GM12878 (cell line): ENCODE measurements around the gene PPP1R9B. TPM values are rescaled to one million over a fixed set of nuclear protein-coding genes. Genes with fewer than 3 reads are reported as not detected.

Experiments
- ATAC-seq: fragments of 200-7000 bp; cut with Tn5 transposase; 3 replicates; pipeline ENCODE4 v1.9.1; 2020; ENCODE audit warnings: mild to moderate bottlenecking, moderate library complexity
- BruUV-seq: library from RNA; stranded (reverse); fragments of 400-500 nt; replicated peaks from 2 replicates; lab custom pipeline; 2021; lab: Mats Ljungman, UMichigan
- CTCF ChIA-PET: fragments of 300-600 bp; sonication (Branson Sonifier 250); formaldehyde crosslinking; extraction: SDS; loops from one replicate; lab custom pipeline; 2021; ENCODE audit warnings: inconsistent platforms; lab: Yijun Ruan, JAX
- POLR2A ChIA-PET: fragments of 350-600 bp; formaldehyde crosslinking; extraction: SDS; loops from one replicate; lab custom pipeline; 2021; ENCODE audit warnings: inconsistent platforms; lab: Charles Lee
- RAD21 ChIA-PET: fragments of 300-600 bp; sonication (Branson Sonifier 250); formaldehyde crosslinking; loops from one replicate; lab custom pipeline; 2023; ENCODE audit warnings: antibody characterized with exemption; ENCODE audit not compliant: unreplicated experiment; lab: Charles Lee
- SMC1A ChIA-PET: fragments of 300-600 bp; sonication (Branson Sonifier 250); formaldehyde crosslinking; loops from one replicate; lab custom pipeline; 2023; ENCODE audit not compliant: unreplicated experiment, uncharacterized antibody; lab: Charles Lee
- DNase-seq: peaks from one replicate; pipeline ENCODE4 v3.0.0-alpha.2; 2011; ENCODE audit warnings: low read depth, low spot score
- FAIRE-seq: peaks from 3 replicates; lab custom pipeline; 2011; peaks lifted over from hg19 to GRCh38; lab: Jason Lieb, UNC
- H2AFZ ChIP-seq: 2 replicates; pipeline ENCODE4 v1.6.0; 2011; ENCODE audit warnings: low read depth, low read length, control low read depth; ENCODE audit not compliant: control insufficient read depth
- H3K27ac ChIP-seq: 2 replicates; pipeline ENCODE4 v1.5.1; 2011; ENCODE audit warnings: control low read depth; ENCODE audit not compliant: control insufficient read depth, insufficient read depth
- H3K27me3 ChIP-seq, 2 experiments: replicated peaks in 1 of 2; 2 replicates each; pipeline versions ENCODE4 v1.6.0 to v1.6.1; 2011; ENCODE audit warnings: low read length in 1 of 2; ENCODE audit not compliant: control insufficient read depth in 2 of 2, insufficient read depth in 2 of 2
- H3K36me3 ChIP-seq, 2 experiments: 2 replicates each; pipeline ENCODE4 v1.5.1; 2011; ENCODE audit warnings: low read length in 1 of 2; ENCODE audit not compliant: control insufficient read depth in 2 of 2, insufficient read depth in 2 of 2
- H3K4me1 ChIP-seq: 2 replicates; pipeline ENCODE4 v1.6.1; 2011; ENCODE audit warnings: mild to moderate bottlenecking, low read length, moderate library complexity, mixed read lengths; ENCODE audit not compliant: control insufficient read depth, insufficient read depth
- H3K4me2 ChIP-seq: 2 replicates; pipeline ENCODE4 v1.6.0; 2011; ENCODE audit warnings: control low read depth; ENCODE audit not compliant: control insufficient read depth, insufficient read depth
- H3K4me3 ChIP-seq: fragments of 200-600 bp; sonication (generic); 2 replicates; pipeline ENCODE4 v1.5.1; 2016
- H3K79me2 ChIP-seq: 2 replicates; pipeline ENCODE4 v1.6.0; 2011; ENCODE audit warnings: low read length; ENCODE audit not compliant: control insufficient read depth, insufficient read depth
- H3K9ac ChIP-seq: 2 replicates; pipeline ENCODE4 v1.8.0; 2011; ENCODE audit warnings: low read length, control low read depth, mixed read lengths; ENCODE audit not compliant: control insufficient read depth, insufficient read depth
- H3K9me3 ChIP-seq: replicated peaks from 3 replicates; pipeline ENCODE4 v1.5.1; 2011; ENCODE audit warnings: mild to moderate bottlenecking, low read length; ENCODE audit not compliant: control insufficient read depth, insufficient read depth
- H4K20me1 ChIP-seq: 2 replicates; pipeline ENCODE4 v1.6.0; 2011; ENCODE audit not compliant: control insufficient read depth, insufficient read depth
- ATF7 ChIP-seq: fragments of 450-650 bp; IDR thresholded peaks from 2 replicates; pipeline ENCODE4 v1.6.1; 2016; ENCODE audit warnings: low read depth, mild to moderate bottlenecking
- BHLHE40 ChIP-seq, 2 experiments: fragments of 450-650 bp in 1 of 2; IDR thresholded peaks; 2 replicates each; pipeline ENCODE4 v1.6.1; 2011 to 2017; ENCODE audit warnings: low read depth in 2 of 2, borderline replicate concordance in 1 of 2, improper control_type of control experiment in 1 of 2, low read length in 1 of 2, mild to moderate bottlenecking in 1 of 2
- IKZF1 ChIP-seq: fragments of 450-650 bp; conservative IDR thresholded peaks from 2 replicates; pipeline ENCODE4 v1.6.1; 2017; ENCODE audit warnings: antibody characterized with exemption, mild to moderate bottlenecking
- MEF2A ChIP-seq: IDR thresholded peaks from 2 replicates; pipeline ENCODE4 v1.6.1; 2011; ENCODE audit warnings: low read depth, mild to moderate bottlenecking, low read length, moderate library complexity; ENCODE audit not compliant: insufficient read depth
- MTA3 ChIP-seq: IDR thresholded peaks from 2 replicates; pipeline ENCODE4 v1.6.1; 2012; ENCODE audit warnings: low read length, inconsistent platforms, borderline replicate concordance
- POLR2AphosphoS2 ChIP-seq: IDR thresholded peaks from 2 replicates; pipeline ENCODE4 v1.6.1; 2011; ENCODE audit warnings: low read depth, mild to moderate bottlenecking, low read length, improper control_type of control experiment, moderate library complexity
- POLR2AphosphoS5 ChIP-seq: IDR thresholded peaks from 2 replicates; pipeline ENCODE4 v1.6.1; 2011; ENCODE audit warnings: mild to moderate bottlenecking, low read length, inconsistent platforms
- RCOR1 ChIP-seq: conservative IDR thresholded peaks from 2 replicates; pipeline ENCODE4 v1.6.1; 2012; ENCODE audit warnings: low read depth, low read length, improper control_type of control experiment
- SMARCA5 ChIP-seq: fragments of 450-650 bp; IDR thresholded peaks from 2 replicates; pipeline ENCODE4 v1.6.1; 2017; ENCODE audit warnings: mild to moderate bottlenecking
- SP1 ChIP-seq: IDR thresholded peaks from one replicate; pipeline ENCODE4 v1.6.1; 2011; ENCODE audit warnings: low read depth, low read length
- SREBF1 ChIP-seq: IDR thresholded peaks from 2 replicates; pipeline ENCODE4 v1.6.1; 2012; ENCODE audit warnings: mild to moderate bottlenecking, low read length
- SRF ChIP-seq, 2 experiments: IDR thresholded peaks; 2 replicates each; pipeline ENCODE4 v1.6.1; 2011; ENCODE audit warnings: low read depth in 2 of 2, low read length in 2 of 2, mild to moderate bottlenecking in 1 of 2, moderate library complexity in 1 of 2
- ZNF217 ChIP-seq: fragments of 450-650 bp; IDR thresholded peaks from 2 replicates; pipeline ENCODE4 v1.6.1; 2017; ENCODE audit warnings: antibody characterized with exemption, mild to moderate bottlenecking
- WGBS: methylation state at CpG from one replicate; pipeline ENCODE4 v1.1.6; 2016; ENCODE audit warnings: low lambda C conversion rate; ENCODE audit not compliant: insufficient replicate concordance, insufficient coverage; ENCODE audit errors: missing lambda C conversion rate; 5-methylcytosine and 5-hydroxymethylcytosine counted together
- in situ Hi-C: fragments of 300-500 bp; cut with MboI; formaldehyde crosslinking; loops from 9 replicates; pipeline ENCODE4 v1.14.3; 2018; ENCODE audit warnings: mixed read lengths
- intact Hi-C: fragments of 100-400 bp; cut with micrococcal nuclease; formaldehyde crosslinking; loops from one replicate; pipeline ENCODE4 v1.14.2; 2022; ENCODE audit not compliant: unreplicated experiment
- polyA plus RNA-seq, 11 experiments: library from polyadenylated mRNA; depleted of rRNA in 4 of 11; unstranded in 6 of 11; stranded (reverse) in 5 of 11; fragments of >200 nt; fragmentation: Nextera tagmentation in 4 of 11; fragmentation: Illumina TruSeq in 1 of 11; extraction: Ambion mirVana in 4 of 11; extraction: Trizol in 1 of 11; gene quantifications; 1 replicate in 1 of 11; 2 replicates in 10 of 11; pipeline versions ENCODE4 v1.2.1 to v1.2.3, GENCODE V29; 2011 to 2016; ENCODE audit warnings: inconsistent platforms in 2 of 11, missing spikeins in 2 of 11, low read depth in 1 of 11
- total RNA-seq, 4 experiments: library from RNA; depleted of rRNA in 3 of 4; stranded (reverse); fragments of >200 nt in 3 of 4; fragmentation: Illumina TruSeq in 1 of 4; extraction: Trizol in 1 of 4; gene quantifications; 2 replicates each; pipeline versions ENCODE4 v1.2.1 to v1.2.3, GENCODE V29; 2013 to 2021
- TF ChIP-seq, protein P1 (sequence below): fragments of 450-650 bp; IDR thresholded peaks from 2 replicates; pipeline ENCODE4 v1.6.1; 2017; ENCODE audit warnings: low read depth, mild to moderate bottlenecking, moderate library complexity

The PPP1R9B gene
- total and polyA plus RNA-seq, 10 of the 15 experiments (the other 5 are each of a cell fraction or from before 2014, with no cell fraction given), result 0.20 to 107 (median 37.5) TPM

DNA sequence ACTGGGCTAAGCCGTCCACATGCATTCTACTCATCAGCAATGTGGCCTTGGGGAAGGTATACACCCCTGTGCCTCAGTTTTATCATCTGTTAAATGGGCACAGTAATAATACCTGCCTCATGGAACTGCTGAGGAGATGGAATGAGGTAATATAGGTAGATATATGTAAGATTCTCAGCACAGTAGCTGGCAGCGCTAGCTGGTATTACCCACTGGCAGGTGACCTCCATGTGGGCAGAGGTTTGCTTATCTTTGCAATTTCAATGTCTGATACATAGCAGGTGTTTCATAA, 14.2 kb upstream of the PPP1R9B start:
- RAD21 ChIA-PET, result interaction anchor here (0.6 to 2.8 kb wide), 3 partner anchors 13 to 36 kb away, joined by 3 to 24 read pairs (median 12); partner anchors contain the start of gene PPP1R9B

DNA sequence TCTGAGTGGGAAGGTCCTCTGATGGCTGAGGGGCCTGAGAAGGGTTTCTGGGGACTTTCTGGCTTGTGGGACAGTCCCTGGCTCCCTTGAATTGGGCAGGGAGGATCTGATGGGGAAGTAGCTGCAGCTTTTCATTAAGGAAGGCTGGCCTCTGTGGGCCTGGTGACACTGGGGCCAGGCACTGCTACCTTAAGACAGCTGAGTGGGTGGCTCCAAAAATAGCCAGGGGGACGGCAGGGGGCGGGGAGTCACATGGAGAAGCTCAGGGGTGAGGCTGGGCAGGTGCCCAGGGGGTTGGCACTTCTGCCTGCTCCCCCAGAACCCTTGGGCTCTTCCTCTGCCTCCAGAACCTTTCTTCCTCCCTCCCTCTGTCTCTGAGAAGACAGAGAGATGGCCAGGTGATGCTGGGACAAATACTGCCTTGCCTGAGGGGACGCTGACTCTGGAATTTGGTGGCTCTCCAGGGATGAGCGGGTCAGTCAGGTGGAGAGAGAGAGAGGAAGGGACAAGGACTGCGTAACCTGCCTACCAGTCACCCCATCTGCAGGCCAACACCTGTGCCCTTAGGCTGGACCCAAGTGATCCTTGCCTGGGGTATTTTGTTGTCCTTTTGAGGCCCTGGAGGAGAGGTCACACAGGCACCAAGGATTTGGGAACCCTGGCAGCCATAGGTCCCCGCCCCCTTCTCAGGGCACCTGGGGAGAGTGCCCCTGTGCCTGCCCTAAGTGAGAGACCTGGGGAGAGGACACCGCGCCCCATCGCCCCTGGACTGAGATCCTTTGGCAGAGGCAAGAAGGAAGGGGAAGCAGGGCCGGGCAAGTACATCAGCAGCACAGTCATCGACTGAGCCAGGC, 13.6 kb upstream of the PPP1R9B start:
- ChIA-PET CTCF (interaction anchor here (0.8 to 17.0 kb wide), 14 partner anchors 8 to 133 kb away, joined by 3 to 514 read pairs (median 7); partner anchors contain the start of gene PDK2), POLR2A (interaction anchor here (0.6 to 2.8 kb wide), 8 partner anchors 10 to 162 kb away, joined by 3 to 18 read pairs (median 4); no protein-coding TSS in a partner anchor), RAD21 (interaction anchor here (0.7 to 1.5 kb wide), 14 partner anchors 9 to 133 kb away, joined by 3 to 11 read pairs (median 4); no protein-coding TSS in a partner anchor), SMC1A (interaction anchor here (0.7 to 1.5 kb wide), 12 partner anchors 9 to 134 kb away, joined by 3 to 9 read pairs (median 5); partner anchors contain the start of gene PDK2)
- in situ Hi-C loops (loop anchor here (5.0 kb wide), 1 partner anchor 33 kb away; no protein-coding TSS in a partner anchor), intact Hi-C loops (no loop called here)
- Histone ChIP-seq H3K27ac (no peak overlapping the region), H3K9me3 (no peaks in the 10 kb centered on the region), H2AFZ (no peak overlapping the region; the same call in 1 of the 2 replicates), H3K27me3 (no peaks in the 10 kb centered on the region), H3K79me2 (no peaks in the 10 kb centered on the region), H3K36me3 (no peaks in the 10 kb centered on the region), H3K4me3 (no peak overlapping the region), H3K9ac (peak overlapping the region; percentile 8; the same call in 1 of the 2 replicates), H3K4me2 (peak overlapping the region; percentile 41; the same call in 1 of the 2 replicates), H3K4me1 (peaks cover 26% of the 10 kb centered on the region), H4K20me1 (no peaks in the 10 kb centered on the region)
- no TSS peak for BruUV-seq
- no peak for FAIRE-seq
- DNase-seq, result peak; percentile 56
- peak; percentile 59 for ATAC-seq
- 58% methylated on average over 11 of the region's 11 CpGs for WGBS
- TF ChIP-seq, protein P1, sequence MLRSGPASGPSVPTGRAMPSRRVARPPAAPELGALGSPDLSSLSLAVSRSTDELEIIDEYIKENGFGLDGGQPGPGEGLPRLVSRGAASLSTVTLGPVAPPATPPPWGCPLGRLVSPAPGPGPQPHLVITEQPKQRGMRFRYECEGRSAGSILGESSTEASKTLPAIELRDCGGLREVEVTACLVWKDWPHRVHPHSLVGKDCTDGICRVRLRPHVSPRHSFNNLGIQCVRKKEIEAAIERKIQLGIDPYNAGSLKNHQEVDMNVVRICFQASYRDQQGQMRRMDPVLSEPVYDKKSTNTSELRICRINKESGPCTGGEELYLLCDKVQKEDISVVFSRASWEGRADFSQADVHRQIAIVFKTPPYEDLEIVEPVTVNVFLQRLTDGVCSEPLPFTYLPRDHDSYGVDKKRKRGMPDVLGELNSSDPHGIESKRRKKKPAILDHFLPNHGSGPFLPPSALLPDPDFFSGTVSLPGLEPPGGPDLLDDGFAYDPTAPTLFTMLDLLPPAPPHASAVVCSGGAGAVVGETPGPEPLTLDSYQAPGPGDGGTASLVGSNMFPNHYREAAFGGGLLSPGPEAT, result peak; percentile 84
- TF ChIP-seq SRF (IDR thresholded peaks at IDR 0.05; ENCODE audit: low read depth in 2 of 2, low read length in 2 of 2), result no peak
- peak; percentile 35 for TF ChIP-seq SP1
- peak in 1 of 2 experiments; percentile 68; a peak in 1 of 4 replicates for TF ChIP-seq BHLHE40 (IDR thresholded peaks at IDR 0.05; ENCODE audit: borderline replicate concordance in 1 of 2, low read depth in 2 of 2, low read length in 1 of 2)
- no peak for TF ChIP-seq SREBF1
- no peak for TF ChIP-seq POLR2AphosphoS2
- TF ChIP-seq MEF2A, result peak; percentile 97
- peak; percentile 73 for TF ChIP-seq IKZF1
- no peak for TF ChIP-seq MTA3
- TF ChIP-seq RCOR1, result no peak
- TF ChIP-seq POLR2AphosphoS5, result no peak

More for the DNA sequence above, 14.2 kb upstream of the PPP1R9B start:
- TF ChIP-seq ZNF217, result peak; percentile 46; the same call in 1 of the 2 replicates
- TF ChIP-seq SMARCA5, result 0 out of 2 replicates have a peak, but pooled peaks have one; percentile 26
- TF ChIP-seq ATF7, result no peak
- in situ Hi-C loops, result loop anchor here (5.0 kb wide), 1 partner anchor 33 kb away; no protein-coding TSS in a partner anchor
- DNase-seq, result no peak
- H3K4me1 ChIP-seq, result peaks cover 26% of the 10 kb centered on the region
- CTCF ChIA-PET, result interaction anchor here (1.0 to 17.0 kb wide), 6 partner anchors 14 to 70 kb away, joined by 3 to 514 read pairs (median 22); partner anchors contain the start of gene PDK2
- WGBS, result 72% methylated on average over 2 of the region's 2 CpGs
- H3K27me3 ChIP-seq, result no peaks in the 10 kb centered on the region
- no peak overlapping the region for H3K4me3 ChIP-seq
- no peak overlapping the region for H2AFZ ChIP-seq
- SMC1A ChIA-PET, result interaction anchor here (1.0 to 2.0 kb wide), 3 partner anchors 13 to 133 kb away, joined by 5 to 8 read pairs (median 6); no protein-coding TSS in a partner anchor
- no peak for ATAC-seq
- H3K9me3 ChIP-seq, result no peaks in the 10 kb centered on the region
- no peak for FAIRE-seq
- no TSS peak for BruUV-seq
- H3K9ac ChIP-seq, result no peak overlapping the region
- POLR2A ChIA-PET, result interaction anchor here (0.6 to 2.8 kb wide), 3 partner anchors 10 to 135 kb away, joined by 3 to 18 read pairs (median 6); no protein-coding TSS in a partner anchor
- H3K27ac ChIP-seq, result no peak overlapping the region
- intact Hi-C loops, result no loop called here
- H3K79me2 ChIP-seq, result no peaks in the 10 kb centered on the region
- H4K20me1 ChIP-seq, result no peaks in the 10 kb centered on the region
- H3K36me3 ChIP-seq, result no peaks in the 10 kb centered on the region
- no peak overlapping the region for H3K4me2 ChIP-seq
